Lower lobe of right lung (tissue), 2 donors: ENCODE measurements around the gene FAT4. TPM values are rescaled to one million over a fixed set of nuclear protein-coding genes. Genes with fewer than 3 reads are reported as not detected.
A peak's percentile ranks its signal among the peaks of the same experiment; 100 is the strongest.

ENCODE experiments used
- ATAC-seq, 2 donors: fragments of 200-7000 bp; cut with Tn5 transposase; one replicate each; pipeline ENCODE4 v1.9.1; 2020 to 2022; ENCODE audit warnings: mild to moderate bottlenecking in 2 of 2, moderate library complexity in 2 of 2
- DNase-seq: peaks from one replicate; pipeline ENCODE4 v3.0.0-alpha.2; 2020
- H3K27ac ChIP-seq: fragments of 200-600 bp; one replicate; pipeline ENCODE4 v1.8.0; 2022
- H3K27me3 ChIP-seq: fragments of 200-600 bp; one replicate; pipeline ENCODE4 v1.8.0; 2022; ENCODE audit warnings: low read depth
- H3K36me3 ChIP-seq: fragments of 200-600 bp; one replicate; pipeline ENCODE4 v1.8.0; 2022; ENCODE audit warnings: mild to moderate bottlenecking
- H3K4me1 ChIP-seq: fragments of 200-600 bp; one replicate; pipeline ENCODE4 v1.8.0; 2022
- H3K4me3 ChIP-seq: fragments of 200-600 bp; one replicate; pipeline ENCODE4 v1.8.0; 2022; ENCODE audit warnings: mild to moderate bottlenecking
- H3K9me3 ChIP-seq: fragments of 200-600 bp; one replicate; pipeline ENCODE4 v1.8.0; 2022
- CTCF ChIP-seq: fragments of 200-600 bp; IDR thresholded peaks from one replicate; pipeline ENCODE4 v1.8.0; 2022; ENCODE audit warnings: antibody characterized with exemption, mild to moderate bottlenecking
- intact Hi-C: fragments of 100-400 bp; cut with DNase I; formaldehyde crosslinking; loops from one replicate; pipeline ENCODE4 v1.11.0; 2022
- long read RNA-seq: library from polyadenylated mRNA; unstranded; transcript quantifications from one replicate; pipeline ENCODE4 v2.0.0, GENCODE V29; 2021
- total RNA-seq: library from RNA; stranded (reverse); fragmentation: NEBNext Ultra II Directional; extraction: Animal tissue kit (Norgen Biotek cat#: 25700); gene quantifications from one replicate; pipeline ENCODE4 v1.2.1, GENCODE V29; 2021
- donor health status: DM: no; HTN: yes; CAD: no; lungs with severe emphysema.

Gene FAT4
- 15.2 TPM for total RNA-seq
- long read RNA-seq, partial matches to known transcripts: 6 of 10 reads
- long read RNA-seq, other reads (novel, unspliced or antisense): 4 of 10 reads

- Histone ChIP-seq H3K4me1 (peaks cover 44% of the 10 kb centered on the region), H3K36me3 (no peaks in the 10 kb centered on the region), H3K9me3 (no peaks in the 10 kb centered on the region), H3K27ac (peak within 1 kb of the TSS; percentile 85), H3K27me3 (no peaks in the 10 kb centered on the region), H3K4me3 (peak within 1 kb of the TSS; percentile 72)
- ATAC-seq: peak; percentile 93 to 94
- TF ChIP-seq CTCF: no peak
- intact Hi-C loops: loop anchor here (10.0 kb wide), 1 partner anchor 430 kb away; no protein-coding TSS in a partner anchor
- DNase-seq: peak; percentile 93
These were observed at the start of gene FAT4 for GRCh38 chr4:125314676-125315575. TSS of gene FAT4 (plus strand) at chr4:125314955. CDS start at chr4:125316412, 1,457 bp downstream.

- Histone ChIP-seq H3K4me3 (no peak overlapping the region), H3K4me1 (peaks cover 7% of the 10 kb centered on the region), H3K27me3 (no peaks in the 10 kb centered on the region), H3K36me3 (no peaks in the 10 kb centered on the region), H3K27ac (no peak overlapping the region), H3K9me3 (no peaks in the 10 kb centered on the region)
- intact Hi-C loops: no loop called here
- ATAC-seq (no peak), DNase-seq (no peak)
- no peak for TF ChIP-seq CTCF
These were observed 48.9 kb upstream of the FAT4 start for GRCh38 chr4:125265846-125266245.

- DNase-seq: no peak
- no peaks in the 10 kb centered on the region for H3K9me3 ChIP-seq
- TF ChIP-seq CTCF: no peak
- no peak overlapping the region for H3K4me3 ChIP-seq
- no peak overlapping the region for H3K27ac ChIP-seq
- no peak for ATAC-seq
- no peaks in the 10 kb centered on the region for H3K27me3 ChIP-seq
- H3K36me3 ChIP-seq: no peaks in the 10 kb centered on the region
- intact Hi-C loops: no loop called here
- peaks cover 7% of the 10 kb centered on the region for H3K4me1 ChIP-seq
These were observed 47.7 kb upstream of the FAT4 start for GRCh38 chr4:125266901-125267604.

GRCh38 chr4:125267630-125268029, 47.1 kb upstream of the FAT4 start:
- no peak for TF ChIP-seq CTCF
- intact Hi-C loops: no loop called here
- no peaks in the 10 kb centered on the region for H3K9me3 ChIP-seq
- ATAC-seq (no peak), DNase-seq (no peak)
- H3K36me3 ChIP-seq: no peaks in the 10 kb centered on the region
- no peaks in the 10 kb centered on the region for H3K27me3 ChIP-seq
- no peak overlapping the region for H3K27ac ChIP-seq
- no peak overlapping the region for H3K4me3 ChIP-seq
- H3K4me1 ChIP-seq: peaks cover 7% of the 10 kb centered on the region

GRCh38 chr4:125268068-125268755, 46.5 kb upstream of the FAT4 start:
- no peak for ATAC-seq
- Histone ChIP-seq H3K4me3 (no peak overlapping the region), H3K27ac (no peak overlapping the region), H3K9me3 (no peaks in the 10 kb centered on the region), H3K27me3 (no peaks in the 10 kb centered on the region), H3K4me1 (peaks cover 7% of the 10 kb centered on the region), H3K36me3 (no peaks in the 10 kb centered on the region)
- no peak for DNase-seq
- intact Hi-C loops: no loop called here
- TF ChIP-seq CTCF: no peak
